HCT116 (cell line): ENCODE data around the gene CDC42SE1. TPM values are rescaled to one million over a fixed set of nuclear protein-coding genes. Genes with fewer than 3 reads are reported as not detected.

ENCODE experiments used
- ATAC-seq: fragments of 200-7000 bp; cut with Tn5 transposase; 2 replicates; pipeline ENCODE4 v1.9.1; 2020; ENCODE audit warnings: mild to moderate bottlenecking, moderate library complexity
- BruUV-seq: library from RNA; stranded (reverse); fragments of 400-500 nt; replicated peaks from 2 replicates; lab custom pipeline; 2021; lab: Mats Ljungman, UMichigan
- CTCF ChIA-PET: fragments of 300-600 bp; sonication (Branson Sonifier 250); formaldehyde crosslinking; loops from one replicate; lab custom pipeline; 2021; ENCODE audit warnings: antibody characterized with exemption; lab: Charles Lee
- POLR2A ChIA-PET: fragments of 300-600, 350-600 bp; sonication (Branson Sonifier 250); formaldehyde crosslinking; loops from one replicate; lab custom pipeline; 2021; ENCODE audit warnings: antibody characterized with exemption; lab: Charles Lee
- RAD21 ChIA-PET, 2 experiments: fragments of 300-600 bp; sonication (Branson Sonifier 250); formaldehyde crosslinking; loops; one replicate each; lab custom pipeline; 2023; ENCODE audit warnings: low total read pairs in 2 of 2; ENCODE audit not compliant: uncharacterized antibody in 2 of 2, unreplicated experiment in 2 of 2, low non-redundant PET in 1 of 2; lab: Charles Lee
- DNase-seq: peaks from one replicate; pipeline ENCODE4 v3.0.0-alpha.2; 2010; ENCODE audit warnings: low read depth, low spot score
- H2AFZ ChIP-seq: fragments of 200-600 bp; shearing (Covaris generic), sonication (generic); 2 replicates; pipeline ENCODE4 v1.6.1; 2017; ENCODE audit warnings: low read depth, mixed run types, mixed read lengths, antibody characterized with exemption, low read length; ENCODE audit not compliant: poor library complexity, severe bottlenecking
- H3K27ac ChIP-seq: 2 replicates; pipeline ENCODE4 v1.5.1; 2012; ENCODE audit warnings: low read depth, low read length
- H3K27me3 ChIP-seq: fragments of 200-600 bp; sonication (generic); 2 replicates; pipeline ENCODE4 v1.6.1; 2016; ENCODE audit warnings: mixed run types, low read length, mixed read lengths; ENCODE audit not compliant: insufficient read depth
- H3K36me3 ChIP-seq, 2 experiments: fragments of 200-500 bp in 1 of 2; fragments of 200-600 bp in 1 of 2; sonication (Bioruptor generic) in 1 of 2; sonication (generic) in 1 of 2; 2 replicates each; pipeline versions ENCODE4 v1.5.1 to v1.6.1; 2014 to 2016; ENCODE audit warnings: low read length in 2 of 2, inconsistent platforms in 1 of 2, mixed read lengths in 1 of 2, mixed run types in 1 of 2; ENCODE audit not compliant: insufficient read depth in 2 of 2, control insufficient read depth in 1 of 2
- H3K4me1 ChIP-seq, 2 experiments: fragments of 200-600 bp in 1 of 2; sonication (generic) in 1 of 2; 2 replicates each; pipeline versions ENCODE4 v1.5.1 to v1.6.1; 2012 to 2017; ENCODE audit warnings: low read length in 2 of 2, inconsistent platforms in 1 of 2, mild to moderate bottlenecking in 1 of 2, mixed read lengths in 1 of 2, mixed run types in 1 of 2, moderate library complexity in 1 of 2; ENCODE audit not compliant: insufficient read depth in 2 of 2, control insufficient read depth in 1 of 2
- H3K4me2 ChIP-seq: fragments of 200-600 bp; sonication (generic); 2 replicates; pipeline ENCODE4 v1.6.1; 2017; ENCODE audit warnings: mixed run types, low read length, mixed read lengths
- H3K4me3 ChIP-seq, 2 experiments: fragments of 200-600 bp in 1 of 2; sonication (generic) in 1 of 2; replicated peaks in 1 of 2; 2 replicates each; pipeline ENCODE4 v1.5.1; 2011 to 2016; ENCODE audit warnings: low read length in 2 of 2, control low read depth in 1 of 2, low read depth in 1 of 2, mild to moderate bottlenecking in 1 of 2, mixed read lengths in 1 of 2, mixed run types in 1 of 2
- H3K79me2 ChIP-seq: fragments of 200-600 bp; sonication (generic); 2 replicates; pipeline ENCODE4 v1.6.1; 2017; ENCODE audit warnings: mild to moderate bottlenecking, mixed run types, low read length, moderate library complexity, mixed read lengths; ENCODE audit not compliant: insufficient read depth
- H3K9ac ChIP-seq: fragments of 200-600 bp; sonication (generic); 2 replicates; pipeline ENCODE4 v1.6.1; 2016; ENCODE audit warnings: low read length, mixed read lengths
- H3K9me2 ChIP-seq: fragments of 200-600 bp; sonication (generic), shearing (Covaris generic); 2 replicates; pipeline ENCODE4 v1.6.1; 2017; ENCODE audit warnings: mixed run types, mild to moderate bottlenecking, moderate library complexity; ENCODE audit not compliant: insufficient read depth
- H3K9me3 ChIP-seq, 2 experiments: fragments of 200-500 bp in 1 of 2; fragments of 200-600 bp in 1 of 2; sonication (Bioruptor generic) in 1 of 2; sonication (generic) in 1 of 2; 2 replicates each; pipeline ENCODE4 v1.6.1; 2014 to 2017; ENCODE audit warnings: low read length in 2 of 2, mixed read lengths in 2 of 2, inconsistent platforms in 1 of 2, low read depth in 1 of 2, mild to moderate bottlenecking in 1 of 2, mixed run types in 1 of 2, moderate library complexity in 1 of 2; ENCODE audit not compliant: control insufficient read depth in 1 of 2, insufficient read depth in 1 of 2
- H4K20me1 ChIP-seq: fragments of 200-600 bp; sonication (generic), shearing (Covaris generic); 2 replicates; pipeline ENCODE4 v1.6.1; 2017; ENCODE audit warnings: mixed run types, mild to moderate bottlenecking, moderate library complexity; ENCODE audit not compliant: insufficient read depth
- ELF1 ChIP-seq: IDR thresholded peaks from 2 replicates; pipeline ENCODE4 v1.6.1; 2012; ENCODE audit warnings: low read depth, borderline replicate concordance
- SIN3A ChIP-seq: IDR thresholded peaks from 2 replicates; pipeline ENCODE4 v1.6.1; 2012; ENCODE audit warnings: low read depth
- SP1 ChIP-seq: IDR thresholded peaks from 2 replicates; pipeline ENCODE4 v1.6.1; 2012; ENCODE audit warnings: low read depth
- intact Hi-C: fragments of 100-400 bp; cut with micrococcal nuclease; formaldehyde crosslinking; loops from 2 replicates; pipeline ENCODE4 v1.10.0; 2022
- total RNA-seq: library from RNA; stranded (reverse); gene quantifications from one replicate; pipeline ENCODE4 v1.2.1, GENCODE V29; 2021; ENCODE audit not compliant: unreplicated experiment
- TF ChIP-seq, protein P1 (sequence below), 3 experiments: fragments of 200-600 bp in 1 of 3; sonication (generic) in 1 of 3; IDR thresholded peaks in 2 of 3; conservative IDR thresholded peaks in 1 of 3; 2 replicates each; pipeline ENCODE4 v1.5.1; 2012 to 2017; ENCODE audit warnings: low read depth in 2 of 3, low read length in 2 of 3, antibody characterized with exemption in 1 of 3, borderline replicate concordance in 1 of 3, control low read depth in 1 of 3, mild to moderate bottlenecking in 1 of 3, mixed read lengths in 1 of 3, mixed run types in 1 of 3, moderate library complexity in 1 of 3; ENCODE audit not compliant: insufficient read depth in 1 of 3

CDC42SE1 gene
- total RNA-seq, 1 experiment from 2014 or later, result 50.5 TPM

DNA sequence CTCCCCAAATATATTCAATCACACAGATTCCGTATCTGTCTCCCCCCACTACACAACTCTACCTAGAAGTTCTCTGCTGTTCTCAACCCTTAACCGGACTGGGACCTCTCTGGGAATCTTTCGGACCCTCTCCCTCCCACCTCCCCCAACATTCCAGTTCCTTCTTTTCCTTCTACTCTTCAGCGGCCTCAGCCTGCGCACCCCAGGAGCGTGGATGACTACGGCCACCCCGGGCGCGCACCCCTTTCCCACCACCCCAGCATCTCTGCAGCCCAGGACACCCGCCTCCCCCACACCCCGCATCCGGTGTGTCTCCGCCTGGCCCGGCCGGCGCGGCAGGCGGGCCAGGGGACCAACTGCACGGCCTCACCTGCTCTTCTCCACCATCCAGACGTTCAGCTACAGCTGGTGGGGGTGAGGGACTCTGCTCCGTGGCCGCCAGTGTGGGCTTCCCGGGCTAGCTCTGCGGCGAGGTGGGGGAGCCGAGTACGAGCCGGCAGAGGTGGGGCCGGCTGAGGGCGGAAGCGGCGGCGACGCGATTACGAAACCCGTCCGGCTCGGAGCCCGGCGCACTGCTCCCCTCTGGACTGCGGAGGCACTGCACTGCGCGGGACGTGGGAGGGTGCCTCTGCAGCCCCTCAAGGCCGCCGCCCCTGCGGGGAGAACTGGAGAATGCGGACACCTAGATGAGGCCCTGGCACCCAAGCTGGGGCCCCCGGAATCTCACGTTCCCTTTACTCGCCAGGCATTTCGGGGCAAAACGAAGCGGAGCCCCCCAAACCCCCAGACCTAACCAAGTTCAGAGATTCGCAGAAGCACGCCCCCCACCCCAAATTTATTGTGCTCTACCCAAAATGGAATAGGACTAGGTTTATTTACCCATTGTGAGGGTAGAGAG, at the start of gene CDC42SE1 (continued):
- 0 out of 2 replicates have a peak, but pooled peaks have one; percentile 18 for TF ChIP-seq SP1
- peak; percentile 67; the same call in 1 of the 2 replicates for TF ChIP-seq SIN3A
- TF ChIP-seq ELF1, result no peak; the same call in 1 of the 2 replicates
- TF ChIP-seq, protein P1, sequence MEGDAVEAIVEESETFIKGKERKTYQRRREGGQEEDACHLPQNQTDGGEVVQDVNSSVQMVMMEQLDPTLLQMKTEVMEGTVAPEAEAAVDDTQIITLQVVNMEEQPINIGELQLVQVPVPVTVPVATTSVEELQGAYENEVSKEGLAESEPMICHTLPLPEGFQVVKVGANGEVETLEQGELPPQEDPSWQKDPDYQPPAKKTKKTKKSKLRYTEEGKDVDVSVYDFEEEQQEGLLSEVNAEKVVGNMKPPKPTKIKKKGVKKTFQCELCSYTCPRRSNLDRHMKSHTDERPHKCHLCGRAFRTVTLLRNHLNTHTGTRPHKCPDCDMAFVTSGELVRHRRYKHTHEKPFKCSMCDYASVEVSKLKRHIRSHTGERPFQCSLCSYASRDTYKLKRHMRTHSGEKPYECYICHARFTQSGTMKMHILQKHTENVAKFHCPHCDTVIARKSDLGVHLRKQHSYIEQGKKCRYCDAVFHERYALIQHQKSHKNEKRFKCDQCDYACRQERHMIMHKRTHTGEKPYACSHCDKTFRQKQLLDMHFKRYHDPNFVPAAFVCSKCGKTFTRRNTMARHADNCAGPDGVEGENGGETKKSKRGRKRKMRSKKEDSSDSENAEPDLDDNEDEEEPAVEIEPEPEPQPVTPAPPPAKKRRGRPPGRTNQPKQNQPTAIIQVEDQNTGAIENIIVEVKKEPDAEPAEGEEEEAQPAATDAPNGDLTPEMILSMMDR (IDR thresholded peaks at IDR 0.05 in 2 of 3, conservative IDR thresholded peaks at IDR 0.05 in 1 of 3; ENCODE audit: borderline replicate concordance in 1 of 3, insufficient read depth in 1 of 3, low read depth in 2 of 3, low read length in 2 of 3), result peak in 2 of 3 experiments; percentile 70 to 79; a peak in 5 of 6 replicates
- TF ChIP-seq, all 23 proteins: peak for 13

DNA sequence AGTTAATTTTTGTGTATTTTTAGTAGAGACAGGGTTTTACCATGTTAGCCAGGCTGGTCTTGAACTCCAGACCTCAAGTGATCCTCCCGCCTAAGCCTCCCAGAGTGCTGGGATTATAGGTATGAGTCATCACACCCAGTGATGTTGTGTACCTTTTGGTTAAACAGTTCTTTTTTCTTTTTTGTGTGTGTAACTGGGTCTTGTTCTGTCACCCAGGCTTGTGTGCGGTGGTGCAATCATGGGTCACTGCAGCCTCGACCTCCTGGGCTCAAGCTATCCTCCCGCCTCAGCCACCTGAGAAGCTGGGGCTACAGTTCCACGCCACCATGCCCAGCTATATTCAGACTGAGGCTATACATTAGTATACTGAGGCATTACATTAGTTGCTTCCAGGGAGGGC, 48.9 kb upstream of the CDC42SE1 start:
- no peak overlapping the region; the same call in 1 of the 2 replicates for H3K4me2 ChIP-seq
- no peak overlapping the region for H3K9ac ChIP-seq
- no peak overlapping the region for H3K27ac ChIP-seq
- H3K9me2 ChIP-seq, result no peaks in the 10 kb centered on the region
- no peaks in the 10 kb centered on the region for H3K9me3 ChIP-seq
- no peak for DNase-seq
- POLR2A ChIA-PET, result no interaction called here
- RAD21 ChIA-PET, result no interaction called here
- H4K20me1 ChIP-seq, result no peaks in the 10 kb centered on the region
- intact Hi-C loops, result no loop called here
- peaks cover 15% of the 10 kb centered on the region in 2 experiments; a peak in 3 of 4 replicates for H3K4me1 ChIP-seq
- no peak overlapping the region for H2AFZ ChIP-seq
- peak; percentile 30; the same call in 1 of the 2 replicates for ATAC-seq
- CTCF ChIA-PET, result interaction anchor here (1.3 kb wide), 1 partner anchor 9 kb away, joined by 4 read pairs; no protein-coding TSS in a partner anchor
- H3K36me3 ChIP-seq, result no peaks in the 10 kb centered on the region
- TF ChIP-seq, protein P1 (IDR thresholded peaks at IDR 0.05 in 2 of 3, conservative IDR thresholded peaks at IDR 0.05 in 1 of 3; ENCODE audit: borderline replicate concordance in 1 of 3, insufficient read depth in 1 of 3, low read depth in 2 of 3, low read length in 2 of 3), result no peak
- TF ChIP-seq, all 23 proteins: peak for 0
- Histone ChIP-seq H3K4me3 (no peak overlapping the region), H3K79me2 (no peaks in the 10 kb centered on the region), H3K27me3 (no peaks in the 10 kb centered on the region)
- no TSS peak for BruUV-seq
